ENCODE results near the gene MYLK4. TPM values are rescaled to one million over a fixed set of nuclear protein-coding genes. Genes with fewer than 3 reads are reported as not detected.

MYLK4 gene
- total RNA-seq = 0.51 TPM
- long read RNA-seq, partial matches to known transcripts = 0 of 3 reads
- long read RNA-seq, other reads (novel, unspliced or antisense) = 3 of 3 reads

GRCh38 chr6:2750832-2751231 is at the start of gene MYLK4:
Gene MYLK4 (minus strand): TSS chr6:2750922. CDS start chr6:2749294, 1,628 bp downstream.
- intact Hi-C loops (cut with DNase I) = loop anchor here (5.0 kb wide), 1 partner anchor 1154 kb away; no protein-coding TSS in a partner anchor
- DNase-seq (ENCODE audit: low spot score) = no peak

GRCh38 chr6:2799936-2800527 is 49.3 kb upstream of the MYLK4 start:
- no peak for DNase-seq (ENCODE audit: low spot score)
- intact Hi-C loops (cut with DNase I) = no loop called here

- no peak for DNase-seq (ENCODE audit: low spot score)
- intact Hi-C loops (cut with DNase I) = no loop called here
Measured at GRCh38 chr6:2798586-2799134, 47.9 kb upstream of the MYLK4 start.

GRCh38 chr6:2797564-2798031 is 46.9 kb upstream of the MYLK4 start:
- intact Hi-C loops (cut with DNase I) = no loop called here

GRCh38 chr6:2796861-2797260 is 46.1 kb upstream of the MYLK4 start:
- intact Hi-C loops (cut with DNase I) = no loop called here
- DNase-seq (ENCODE audit: low spot score) = no peak

More at GRCh38 chr6:2797564-2798031, 46.9 kb upstream of the MYLK4 start:
- no peak for DNase-seq (ENCODE audit: low spot score)

- DNase-seq (ENCODE audit: low spot score) = no peak
- intact Hi-C loops (cut with DNase I) = no loop called here
Measured at GRCh38 chr6:2795956-2796355, 45.2 kb upstream of the MYLK4 start.

GRCh38 chr6:2795162-2795561 is 44.4 kb upstream of the MYLK4 start:
- intact Hi-C loops (cut with DNase I) = no loop called here
- DNase-seq (ENCODE audit: low spot score) = no peak

GRCh38 chr6:2794171-2794730 is 43.5 kb upstream of the MYLK4 start:
- intact Hi-C loops (cut with DNase I) = loop anchor here (5.0 kb wide), 1 partner anchor 138 kb away; no protein-coding TSS in a partner anchor
- DNase-seq (ENCODE audit: low spot score) = no peak

- intact Hi-C loops (cut with DNase I) = loop anchor here (5.0 kb wide), 1 partner anchor 139 kb away; no protein-coding TSS in a partner anchor
Measured at GRCh38 chr6:2793534-2794151, 42.9 kb upstream of the MYLK4 start.

GRCh38 chr6:2792330-2793110 is 41.8 kb upstream of the MYLK4 start:
- no peak for DNase-seq (ENCODE audit: low spot score)
- intact Hi-C loops (cut with DNase I) = loop anchor here (5.0 kb wide), 1 partner anchor 140 kb away; no protein-coding TSS in a partner anchor

More at GRCh38 chr6:2793534-2794151, 42.9 kb upstream of the MYLK4 start:
- DNase-seq (ENCODE audit: low spot score) = no peak

GRCh38 chr6:2791450-2791974 is 40.8 kb upstream of the MYLK4 start:
- intact Hi-C loops (cut with DNase I) = loop anchor here (1.0 to 5.0 kb wide), 3 partner anchors 51 to 197 kb away; no protein-coding TSS in a partner anchor
- no peak for DNase-seq (ENCODE audit: low spot score)

- peak; percentile 87 for DNase-seq (ENCODE audit: low spot score)
- intact Hi-C loops (cut with DNase I) = loop anchor here (1.0 to 5.0 kb wide), 3 partner anchors 51 to 198 kb away; no protein-coding TSS in a partner anchor
Measured at GRCh38 chr6:2790588-2791449, 40.1 kb upstream of the MYLK4 start.

GRCh38 chr6:2786269-2786668 is 35.5 kb upstream of the MYLK4 start:
- no peak for DNase-seq (ENCODE audit: low spot score)
- intact Hi-C loops (cut with DNase I) = no loop called here

- intact Hi-C loops (cut with DNase I) = no loop called here
- DNase-seq (ENCODE audit: low spot score) = no peak
Measured at GRCh38 chr6:2784930-2785329, 34.2 kb upstream of the MYLK4 start.

- intact Hi-C loops (cut with DNase I) = no loop called here
Measured at GRCh38 chr6:2784061-2784460, 33.3 kb upstream of the MYLK4 start.

GRCh38 chr6:2783188-2783963 is 32.7 kb upstream of the MYLK4 start:
- intact Hi-C loops (cut with DNase I) = no loop called here

More at GRCh38 chr6:2784061-2784460, 33.3 kb upstream of the MYLK4 start:
- no peak for DNase-seq (ENCODE audit: low spot score)

GRCh38 chr6:2782825-2783187 is 32.1 kb upstream of the MYLK4 start:
- intact Hi-C loops (cut with DNase I) = no loop called here
- no peak for DNase-seq (ENCODE audit: low spot score)

More at GRCh38 chr6:2783188-2783963, 32.7 kb upstream of the MYLK4 start:
- DNase-seq (ENCODE audit: low spot score) = no peak

GRCh38 chr6:2782356-2782708 is 31.6 kb upstream of the MYLK4 start:
- no peak for DNase-seq (ENCODE audit: low spot score)
- intact Hi-C loops (cut with DNase I) = no loop called here

All from cardiac septum (tissue), 1 donor.